ENCODE results near the gene ITGA6. TPM values are rescaled to one million over a fixed set of nuclear protein-coding genes. Genes with fewer than 3 reads are reported as not detected.

ITGA6 gene
- polyA plus RNA-seq, 2 of the 4 experiments (the other 2 are of a cell fraction) = 25.7 to 27.7 TPM

GRCh38 chr2:172402198-172402597, 25.2 kb upstream of the ITGA6 start:
- Histone ChIP-seq H3K4me3 (no peak overlapping the region), H3K27ac (no peak overlapping the region), H3K4me2 (no peak overlapping the region), H3K9me3 (no peaks in the 10 kb centered on the region), H3K4me1 (no peaks in the 10 kb centered on the region)
- CTCF ChIA-PET = interaction anchor here (1.1 kb wide), 1 partner anchor 150 kb away, joined by 3 read pairs; no protein-coding TSS in a partner anchor
- ATAC-seq (no peak), DNase-seq (ENCODE audit: low read depth in 1 of 2, low spot score in 1 of 2) (no peak), FAIRE-seq (no peak)
- 82% methylated on average over 1 of the region's 1 CpG for WGBS (ENCODE audit: missing lambda C conversion rate)
- no peak for TF ChIP-seq TFCP2L1 (CRISPR knock-in tag; IDR thresholded peaks at IDR 0.05)
- POLR2A ChIA-PET = no interaction called here

- Histone ChIP-seq H3K27ac (no peak overlapping the region), H3K9me3 (no peaks in the 10 kb centered on the region), H3K4me1 (no peaks in the 10 kb centered on the region), H3K4me3 (no peak overlapping the region), H3K4me2 (no peak overlapping the region)
- TF ChIP-seq JUN (IDR thresholded peaks at IDR 0.05) (no peak), SMC3 (IDR thresholded peaks at IDR 0.05) (no peak), RCOR1 (IDR thresholded peaks at IDR 0.05; ENCODE audit: low read depth, low read length) (no peak), EP300 (IDR thresholded peaks at IDR 0.05) (no peak), NPAS2 (CRISPR knock-in tag; IDR thresholded peaks at IDR 0.05; ENCODE audit: borderline replicate concordance) (no peak), NR3C1 (IDR thresholded peaks at IDR 0.05) (no peak), MAFK (IDR thresholded peaks at IDR 0.05; ENCODE audit: partially characterized antibody) (no peak)
- FAIRE-seq (no peak), DNase-seq (ENCODE audit: low read depth in 1 of 2, low spot score in 1 of 2) (no peak), ATAC-seq (no peak)
- WGBS (ENCODE audit: missing lambda C conversion rate) = 71% methylated on average over 4 of the region's 4 CpGs
- CTCF ChIA-PET = interaction anchor here (0.6 to 1.4 kb wide), 2 partner anchors 59 to 229 kb away, joined by 3 to 5 read pairs; no protein-coding TSS in a partner anchor
- POLR2A ChIA-PET = no interaction called here
Measured at GRCh38 chr2:172403402-172403801, 24.0 kb upstream of the ITGA6 start.

GRCh38 chr2:172403881-172404468, 23.4 kb upstream of the ITGA6 start:
- H3K4me2 ChIP-seq = no peak overlapping the region
- POLR2A ChIA-PET = no interaction called here
- WGBS (ENCODE audit: missing lambda C conversion rate) = 74% methylated on average over 5 of the region's 5 CpGs

More at GRCh38 chr2:172403881-172404468, 23.4 kb upstream of the ITGA6 start:
- no peaks in the 10 kb centered on the region for H3K4me1 ChIP-seq
- no peak for FAIRE-seq
- CTCF ChIA-PET = interaction anchor here (0.6 to 1.4 kb wide), 2 partner anchors 58 to 229 kb away, joined by 3 to 5 read pairs; no protein-coding TSS in a partner anchor
- no peak overlapping the region for H3K27ac ChIP-seq
- ATAC-seq = no peak
- H3K4me3 ChIP-seq = no peak overlapping the region
- no peak for DNase-seq (ENCODE audit: low read depth in 1 of 2, low spot score in 1 of 2)
- no peak for TF ChIP-seq ZSCAN20 (CRISPR knock-in tag; IDR thresholded peaks at IDR 0.05)
- TF ChIP-seq E2F6 (IDR thresholded peaks at IDR 0.05; ENCODE audit: borderline replicate concordance, low read depth) = no peak
- TF ChIP-seq CTCF (IDR thresholded peaks at IDR 0.05) = no peak
- TF ChIP-seq KDM1A (IDR thresholded peaks at IDR 0.05; ENCODE audit: low read depth) = no peak
- TF ChIP-seq MYC (IDR thresholded peaks at IDR 0.05; ENCODE audit: borderline replicate concordance, low read length) = no peak
- no peak for TF ChIP-seq FOSB (CRISPR knock-in tag; IDR thresholded peaks at IDR 0.05)
- no peak for TF ChIP-seq JUN (IDR thresholded peaks at IDR 0.05)
- no peak for TF ChIP-seq TP53 (CRISPR knock-in tag; IDR thresholded peaks at IDR 0.05)
- TF ChIP-seq NR3C1 (IDR thresholded peaks at IDR 0.05) = no peak
- TF ChIP-seq CHD4 (IDR thresholded peaks at IDR 0.05; ENCODE audit: borderline replicate concordance) = no peak
- TF ChIP-seq MAX (IDR thresholded peaks at IDR 0.05) = no peak
- no peaks in the 10 kb centered on the region for H3K9me3 ChIP-seq

Measured in A549 (cell line).